HG02852 (cell line): ENCODE data around the gene TTLL1.

ENCODE experiments used
- ATAC-seq: cut with Tn5 transposase; IDR thresholded peaks from one replicate; pipeline ENCODE4 v1.9.1; 2021; ENCODE audit warnings: mild to moderate bottlenecking, moderate library complexity; ENCODE audit not compliant: unreplicated experiment

Gene TTLL1

GRCh38 chr22:42994917-42995562 is 94.2 kb downstream of the TTLL1 start:
- ATAC-seq: no peak

- ATAC-seq: no peak
Measured at GRCh38 chr22:42994276-42994916, 94.8 kb downstream of the TTLL1 start.

GRCh38 chr22:42993651-42994275 is 95.4 kb downstream of the TTLL1 start:
- ATAC-seq: no peak

- ATAC-seq: no peak
Measured at GRCh38 chr22:42992886-42993479, 96.2 kb downstream of the TTLL1 start.

- no peak for ATAC-seq
Measured at GRCh38 chr22:42992092-42992491, 97.1 kb downstream of the TTLL1 start.

GRCh38 chr22:42991010-42991651 is 98.1 kb downstream of the TTLL1 start:
- no peak for ATAC-seq

GRCh38 chr22:42990131-42990838 is 98.9 kb downstream of the TTLL1 start:
- no peak for ATAC-seq
